Measurements from ENCODE around the gene DCTN2. TPM values are rescaled to one million over a fixed set of nuclear protein-coding genes. Genes with fewer than 3 reads are reported as not detected.
A peak's percentile ranks its signal among the peaks of the same experiment; 100 is the strongest.

Gene DCTN2
- total RNA-seq, 4 donors from 2014 or later: 164 to 199 (median 193) TPM

DNA sequence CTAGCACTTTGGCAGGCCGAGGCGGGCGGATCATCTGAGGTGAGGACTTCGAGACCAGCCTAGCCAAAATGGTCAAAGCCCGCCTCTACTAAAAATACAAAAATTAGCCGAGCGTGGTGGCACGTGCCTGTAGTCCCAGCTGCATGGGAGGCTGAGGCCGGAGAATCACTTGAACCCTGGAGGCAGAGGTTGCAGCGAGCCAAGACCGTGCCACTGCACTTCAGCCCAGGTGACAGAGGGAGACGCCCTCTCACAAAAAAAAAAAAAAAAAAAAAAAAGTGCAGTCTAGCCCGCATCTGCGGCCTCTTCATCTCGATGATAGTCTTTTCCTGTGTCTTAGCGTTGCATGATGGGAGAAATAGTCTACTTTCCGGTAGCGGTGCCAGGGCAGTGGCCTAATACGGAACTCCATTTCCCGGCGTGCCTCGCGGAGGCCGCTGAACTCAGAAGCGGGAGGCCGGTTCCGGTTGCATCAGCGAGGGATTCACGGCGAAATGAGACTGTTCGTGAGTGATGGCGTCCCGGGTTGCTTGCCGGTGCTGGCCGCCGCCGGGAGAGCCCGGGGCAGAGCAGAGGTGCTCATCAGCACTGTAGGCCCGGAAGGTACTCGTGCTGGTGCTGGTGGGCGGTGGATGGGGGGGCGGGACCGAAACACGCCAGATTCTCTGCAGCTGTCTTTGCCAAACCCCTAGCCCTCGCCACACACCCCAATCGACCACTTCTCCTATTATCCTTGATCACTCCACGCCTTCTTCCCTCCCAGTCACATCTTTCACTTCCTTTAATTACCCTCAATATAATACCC, 59.2 kb downstream of the DCTN2 start, which contains the start of gene MARS1:
Gene MARS1 (plus strand): TSS at position 472 of the 805 bp plus-strand sequence. CDS start 23 bp downstream, at position 495.
- peak within 1 kb of the TSS in 2 of 3 donors; percentile 38 to 65 for H3K27ac ChIP-seq
- WGBS, 2 donors: 2 to 4% methylated on average over 45 to 47 of the region's 47 CpGs

DNA sequence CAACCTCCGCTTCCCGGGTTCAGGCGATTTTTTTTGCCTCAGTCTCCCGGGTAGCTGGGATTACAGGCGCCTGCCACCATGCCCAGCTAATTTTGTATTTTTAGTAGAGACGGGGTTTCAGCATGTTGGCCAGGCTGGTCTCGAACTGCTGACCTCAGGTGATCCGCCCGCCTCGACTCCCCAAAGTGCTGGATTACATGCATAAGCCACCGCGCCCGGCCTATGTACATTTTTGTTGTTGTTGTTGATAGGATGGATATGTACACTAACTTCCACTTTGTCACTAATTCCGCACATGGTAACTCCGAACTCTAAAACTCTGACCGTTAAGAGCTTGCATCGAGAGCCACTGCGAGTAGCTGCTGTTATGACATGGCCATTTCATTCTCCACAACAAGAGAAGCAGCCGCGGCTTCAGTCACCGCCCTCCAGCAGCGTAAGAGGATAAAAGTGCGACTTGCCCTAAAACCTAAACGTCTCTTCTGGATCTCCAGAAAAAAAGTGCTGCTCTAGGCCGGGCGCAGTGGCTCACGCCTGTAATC, 59.9 kb downstream of the DCTN2 start:
- intact Hi-C loops (cut with DNase I): no loop called here
- H3K27ac ChIP-seq: no peak overlapping the region
- no peaks in the 10 kb centered on the region for H3K27me3 ChIP-seq
- WGBS, 2 donors: 83 to 86% methylated on average over 27 of the region's 27 CpGs
- no peaks in the 10 kb centered on the region for H3K9me3 ChIP-seq
- TF ChIP-seq, protein P1, sequence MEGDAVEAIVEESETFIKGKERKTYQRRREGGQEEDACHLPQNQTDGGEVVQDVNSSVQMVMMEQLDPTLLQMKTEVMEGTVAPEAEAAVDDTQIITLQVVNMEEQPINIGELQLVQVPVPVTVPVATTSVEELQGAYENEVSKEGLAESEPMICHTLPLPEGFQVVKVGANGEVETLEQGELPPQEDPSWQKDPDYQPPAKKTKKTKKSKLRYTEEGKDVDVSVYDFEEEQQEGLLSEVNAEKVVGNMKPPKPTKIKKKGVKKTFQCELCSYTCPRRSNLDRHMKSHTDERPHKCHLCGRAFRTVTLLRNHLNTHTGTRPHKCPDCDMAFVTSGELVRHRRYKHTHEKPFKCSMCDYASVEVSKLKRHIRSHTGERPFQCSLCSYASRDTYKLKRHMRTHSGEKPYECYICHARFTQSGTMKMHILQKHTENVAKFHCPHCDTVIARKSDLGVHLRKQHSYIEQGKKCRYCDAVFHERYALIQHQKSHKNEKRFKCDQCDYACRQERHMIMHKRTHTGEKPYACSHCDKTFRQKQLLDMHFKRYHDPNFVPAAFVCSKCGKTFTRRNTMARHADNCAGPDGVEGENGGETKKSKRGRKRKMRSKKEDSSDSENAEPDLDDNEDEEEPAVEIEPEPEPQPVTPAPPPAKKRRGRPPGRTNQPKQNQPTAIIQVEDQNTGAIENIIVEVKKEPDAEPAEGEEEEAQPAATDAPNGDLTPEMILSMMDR (IDR thresholded peaks at IDR 0.05): no peak
- TF ChIP-seq POLR2A (IDR thresholded peaks at IDR 0.05): no peak
- H3K4me1 ChIP-seq: peaks cover 7 to 14% of the 10 kb centered on the region in 2 donors
- H3K36me3 ChIP-seq: peaks cover 12 to 21% of the 10 kb centered on the region in 2 donors
- peak in 1 of 2 donors; percentile 15 for DNase-seq
- peak overlapping the region in 1 of 3 donors; percentile 81 for H3K4me3 ChIP-seq (replicated peaks in 1 of 3)

More for the DNA sequence above, 59.2 kb downstream of the DCTN2 start, which contains the start of gene MARS1:
- peak within 1 kb of the TSS; percentile 27 to 88 (median 81) for H3K4me3 ChIP-seq (replicated peaks in 1 of 3)
- TF ChIP-seq POLR2A (IDR thresholded peaks at IDR 0.05): peak in 1 of 2 donors; percentile 64
- TF ChIP-seq, protein P1 (IDR thresholded peaks at IDR 0.05): peak in 1 of 6 experiments; percentile 31
- H3K36me3 ChIP-seq: peaks cover 12 to 21% of the 10 kb centered on the region in 2 donors
- H3K27me3 ChIP-seq: no peaks in the 10 kb centered on the region
- intact Hi-C loops (cut with DNase I): loop anchor here (2.0 kb wide), 1 partner anchor 59 kb away; the partner anchor contains the start of gene DCTN2
- DNase-seq: peak; percentile 96 to 97
- H3K9me3 ChIP-seq: no peaks in the 10 kb centered on the region
- H3K4me1 ChIP-seq: peaks cover 7 to 14% of the 10 kb centered on the region in 2 donors

DNA sequence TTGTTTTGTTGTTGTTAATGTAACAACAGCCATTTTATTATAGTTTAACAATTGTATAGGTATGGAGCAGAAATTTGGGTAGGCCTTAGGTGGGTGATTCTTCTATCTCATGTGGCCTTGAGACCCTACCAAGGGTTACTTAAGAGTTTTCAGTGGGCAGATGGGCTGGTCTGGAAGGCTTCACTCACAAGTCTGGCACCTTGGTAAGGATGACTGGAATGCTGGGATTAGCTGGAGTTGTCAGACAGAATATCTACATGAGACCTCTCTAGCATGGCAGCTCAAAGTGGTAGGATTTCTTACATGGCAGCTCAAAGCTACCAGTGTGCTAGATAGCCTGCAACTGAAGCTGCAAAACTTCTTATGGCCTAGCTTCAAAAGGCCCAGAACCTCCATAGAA, 61.3 kb downstream of the DCTN2 start:
- H3K27ac ChIP-seq: no peak overlapping the region
- intact Hi-C loops (cut with DNase I): no loop called here
- H3K36me3 ChIP-seq: peaks cover 0 to 8% of the 10 kb centered on the region in 2 donors
- TF ChIP-seq, protein P1 (IDR thresholded peaks at IDR 0.05): no peak
- TF ChIP-seq POLR2A (IDR thresholded peaks at IDR 0.05): no peak
- no peak for DNase-seq
- H3K27me3 ChIP-seq: no peaks in the 10 kb centered on the region
- H3K4me1 ChIP-seq: peaks cover 7 to 14% of the 10 kb centered on the region in 2 donors
- no peak overlapping the region for H3K4me3 ChIP-seq (replicated peaks in 1 of 3)
- H3K9me3 ChIP-seq: no peaks in the 10 kb centered on the region

DNA sequence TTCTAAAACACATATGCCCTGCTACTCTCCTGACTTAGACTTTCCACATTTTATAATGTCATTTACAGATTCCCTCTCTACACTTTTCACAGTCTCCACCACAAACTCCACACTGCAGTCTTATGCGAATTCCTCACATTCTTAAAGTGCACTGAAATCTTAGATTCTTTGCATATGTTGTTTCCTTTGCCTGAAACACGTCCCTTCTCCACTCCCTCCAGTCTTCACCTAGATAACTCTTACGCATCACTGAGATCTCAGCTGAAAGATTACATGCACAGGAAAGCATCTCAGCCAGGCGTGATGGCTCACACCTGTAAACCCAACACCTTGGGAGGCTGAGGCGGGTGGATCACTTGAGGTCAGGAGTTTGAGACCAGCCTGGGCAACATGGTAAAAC, 63.5 kb downstream of the DCTN2 start:
- Histone ChIP-seq H3K27me3 (no peaks in the 10 kb centered on the region), H3K9me3 (no peaks in the 10 kb centered on the region), H3K36me3 (no peaks in the 10 kb centered on the region), H3K4me1 (peaks cover under 1 to 4% of the 10 kb centered on the region in 2 donors), H3K4me3 (replicated peaks in 1 of 3) (no peak overlapping the region), H3K27ac (no peak overlapping the region)
- 36 to 46% methylated on average over 5 of the region's 5 CpGs for WGBS, 2 donors
- TF ChIP-seq, protein P1 (IDR thresholded peaks at IDR 0.05): no peak
- TF ChIP-seq POLR2A (IDR thresholded peaks at IDR 0.05): no peak
- DNase-seq: no peak
- intact Hi-C loops (cut with DNase I): no loop called here

DNA sequence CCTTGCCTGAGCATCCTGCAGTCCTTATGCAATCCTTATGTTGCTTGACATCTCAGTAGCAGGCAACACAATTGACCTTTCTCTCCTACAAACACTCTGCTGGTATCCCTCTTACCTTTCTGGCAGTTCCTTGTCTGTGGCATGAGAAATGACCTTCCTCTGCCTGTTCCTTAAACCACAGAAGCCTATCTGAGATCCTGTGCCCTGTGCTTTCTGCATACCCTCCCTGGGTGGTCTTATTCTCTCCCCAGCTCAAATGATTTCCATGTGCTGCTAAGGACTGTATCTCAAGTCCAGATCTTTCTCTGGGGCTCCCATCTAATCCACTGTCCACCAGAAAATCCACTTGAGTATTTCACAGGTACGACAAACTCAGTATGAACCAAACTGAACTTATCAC, 65.3 kb downstream of the DCTN2 start:
- Histone ChIP-seq H3K4me1 (no peaks in the 10 kb centered on the region), H3K4me3 (replicated peaks in 1 of 3) (no peak overlapping the region), H3K36me3 (no peaks in the 10 kb centered on the region), H3K27me3 (peaks cover under 1% of the 10 kb centered on the region), H3K27ac (no peak overlapping the region), H3K9me3 (no peaks in the 10 kb centered on the region)
- no peak for DNase-seq
- 59 to 61% methylated on average over 1 of the region's 1 CpG for WGBS, 2 donors
- TF ChIP-seq, protein P1 (IDR thresholded peaks at IDR 0.05): no peak
- TF ChIP-seq POLR2A (IDR thresholded peaks at IDR 0.05): no peak
- intact Hi-C loops (cut with DNase I): no loop called here

All from thyroid gland (tissue), 4 donors.